ENCODE measurements around the gene PRKCG.
A peak's percentile ranks its signal among the peaks of the same experiment; 100 is the strongest.
"Not testable (repeated sequence)": the region's sequence is repeated elsewhere in the genome, so short reads cannot be mapped to it uniquely, and the experiment has no call there.

The PRKCG gene

DNA sequence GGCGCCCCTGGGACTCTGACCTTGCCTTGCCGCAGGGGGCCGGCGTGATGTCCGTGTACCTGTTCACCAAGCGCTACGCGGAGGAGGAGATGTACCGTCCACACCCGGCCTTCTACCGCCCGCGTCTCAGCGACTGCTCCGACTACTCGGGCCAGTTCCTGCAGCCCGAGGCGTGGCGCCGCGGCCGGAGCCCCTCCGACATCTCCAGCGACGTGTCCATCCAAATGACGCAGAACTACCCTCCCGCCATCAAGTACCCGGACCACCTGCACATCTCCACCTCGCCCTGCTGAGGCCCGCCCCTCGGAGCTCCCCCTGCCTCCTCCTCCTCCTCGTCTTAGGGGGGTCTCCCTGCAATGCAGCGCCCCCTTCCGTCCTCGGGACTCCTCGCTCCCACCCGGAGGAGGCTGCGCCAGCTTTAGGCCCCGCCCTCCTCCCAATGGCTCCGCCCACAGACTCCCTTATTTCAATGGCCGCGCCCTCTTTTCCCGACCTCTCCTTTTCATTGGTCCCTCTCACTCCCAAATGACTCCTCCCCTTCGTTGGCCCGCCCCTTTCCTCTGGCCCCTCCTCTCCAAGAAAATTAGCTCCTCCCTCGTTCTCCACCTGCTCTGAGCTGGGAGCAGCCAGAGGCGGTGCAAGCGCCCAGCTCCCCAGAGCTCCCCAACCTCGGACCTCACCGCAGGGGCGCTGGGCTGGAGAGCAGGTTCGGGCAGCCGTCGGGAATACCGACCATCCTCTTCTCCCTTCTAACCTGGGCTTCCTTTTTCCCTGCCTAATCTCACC, 60.2 kb downstream of the PRKCG start:
- DNase-seq (ENCODE audit: low read depth, low spot score): peak; percentile 31

DNA sequence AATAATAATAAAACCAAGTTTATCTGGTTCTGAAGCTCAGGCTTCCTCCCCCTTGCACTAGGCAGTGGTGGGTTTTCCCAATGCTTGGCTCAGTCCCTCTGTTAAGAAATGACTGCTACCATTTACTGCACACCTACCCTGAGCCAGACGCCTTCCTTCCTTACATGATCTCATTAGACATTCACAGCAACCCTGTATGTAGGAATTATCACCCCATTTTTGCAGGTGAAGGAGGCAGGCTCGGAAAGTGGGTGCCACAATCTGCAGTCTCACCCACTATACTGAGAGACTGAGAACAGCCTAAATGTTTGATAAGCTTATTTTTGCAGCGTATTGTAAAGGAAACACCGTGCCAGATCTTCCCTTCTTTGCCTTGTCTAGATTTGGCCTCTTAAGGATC, 62.4 kb downstream of the PRKCG start:
- no peak for DNase-seq (ENCODE audit: low read depth, low spot score)

DNA sequence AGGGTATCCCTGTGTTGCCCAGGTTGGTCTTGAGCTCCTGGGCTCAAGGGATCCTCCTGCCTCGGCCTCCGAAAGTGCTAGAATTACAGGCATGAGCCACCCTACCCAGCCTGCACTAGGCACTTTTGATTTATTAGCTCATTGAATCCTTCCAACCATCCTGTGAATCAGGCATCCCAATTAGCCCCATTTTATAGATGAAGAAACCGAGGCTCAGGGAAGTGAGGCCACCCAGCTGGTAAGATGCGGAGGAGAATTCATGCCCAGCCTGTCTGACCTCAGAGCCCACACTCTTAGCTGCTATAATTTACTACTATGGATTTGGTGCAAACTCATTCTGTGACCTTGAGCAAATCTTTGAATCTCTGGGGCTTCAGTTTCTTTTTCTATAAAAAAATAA, 62.9 kb downstream of the PRKCG start:
- no peak for DNase-seq (ENCODE audit: low read depth, low spot score)

DNA sequence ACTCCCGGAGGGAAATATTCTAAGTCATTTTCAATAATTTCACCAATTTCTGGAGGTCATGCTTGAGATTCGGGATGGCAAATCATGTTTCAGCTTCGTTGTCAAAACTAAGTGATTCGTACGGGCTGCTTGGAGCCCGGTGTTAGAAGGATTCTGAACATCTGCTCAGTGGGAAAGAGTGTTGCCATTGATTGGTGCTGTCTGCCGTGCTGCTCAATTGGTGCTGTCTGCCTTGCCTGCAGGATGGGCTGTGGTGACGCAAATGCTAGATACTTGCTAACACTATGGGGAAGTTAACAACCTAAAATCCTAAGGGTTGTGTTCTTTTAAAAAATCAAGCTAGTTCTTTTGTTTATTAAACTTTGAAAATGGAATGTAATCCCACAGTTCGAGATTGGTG, 63.4 kb downstream of the PRKCG start:
- no peak for DNase-seq (ENCODE audit: low read depth, low spot score)

DNA sequence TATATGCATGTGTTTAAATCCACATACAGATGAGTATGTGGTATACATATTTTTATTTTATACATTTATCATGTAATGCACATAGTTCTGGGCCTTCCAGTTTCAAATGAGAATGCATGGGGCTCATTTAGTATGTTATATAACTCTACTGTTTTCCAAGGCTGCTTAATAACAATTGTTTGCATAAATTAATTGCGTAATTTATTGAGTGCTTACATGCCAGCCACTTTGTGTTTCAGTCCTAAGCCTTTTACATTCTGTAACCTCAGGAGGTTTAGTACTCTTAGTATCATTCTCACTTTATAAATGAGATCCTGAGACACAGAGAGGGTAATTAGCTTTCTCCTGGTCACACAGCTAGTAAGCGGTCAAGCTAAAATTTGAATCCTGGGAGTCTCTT, 64.0 kb downstream of the PRKCG start:
- DNase-seq (ENCODE audit: low read depth, low spot score): no peak

DNA sequence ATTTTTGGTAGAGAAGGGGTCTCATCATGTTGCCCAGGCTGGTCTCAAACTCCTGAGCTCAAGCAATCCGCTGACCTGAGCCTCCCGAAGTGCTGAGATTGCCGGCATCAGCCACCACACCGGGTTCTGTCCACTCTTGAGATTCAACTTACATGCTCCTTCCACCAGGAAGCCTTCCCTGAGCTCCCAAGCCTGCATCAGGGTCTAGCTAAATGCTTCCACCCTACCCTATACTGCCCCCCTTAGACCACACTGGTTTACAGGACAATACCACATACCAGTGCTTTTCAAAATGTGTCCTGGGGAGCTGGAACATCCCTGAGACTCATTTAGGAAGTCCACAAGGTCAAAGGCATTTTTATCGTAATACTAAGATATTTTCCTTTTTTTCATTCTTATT, 65.6 kb downstream of the PRKCG start:
- DNase-seq (ENCODE audit: low read depth, low spot score): no peak

DNA sequence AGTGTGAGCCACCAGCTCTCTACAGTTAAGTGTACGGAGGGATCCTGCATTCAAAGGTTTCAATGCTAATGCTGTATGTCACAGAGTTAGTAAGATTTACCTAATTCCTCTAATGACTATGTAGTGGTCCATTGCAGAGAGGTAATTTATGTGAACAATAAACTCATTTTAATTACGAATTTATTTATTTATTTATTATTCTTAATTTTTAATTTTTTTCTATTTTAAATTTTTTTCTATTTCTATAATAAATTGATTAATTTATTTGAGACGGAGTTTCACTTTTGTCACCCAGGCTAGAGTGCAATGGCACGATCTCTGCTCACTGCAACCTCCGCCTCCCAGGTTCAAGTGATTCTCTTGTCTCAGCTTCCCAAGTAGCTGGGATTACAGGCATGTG, 66.6 kb downstream of the PRKCG start:
- DNase-seq (ENCODE audit: low read depth, low spot score): not testable (repeated sequence)

DNA sequence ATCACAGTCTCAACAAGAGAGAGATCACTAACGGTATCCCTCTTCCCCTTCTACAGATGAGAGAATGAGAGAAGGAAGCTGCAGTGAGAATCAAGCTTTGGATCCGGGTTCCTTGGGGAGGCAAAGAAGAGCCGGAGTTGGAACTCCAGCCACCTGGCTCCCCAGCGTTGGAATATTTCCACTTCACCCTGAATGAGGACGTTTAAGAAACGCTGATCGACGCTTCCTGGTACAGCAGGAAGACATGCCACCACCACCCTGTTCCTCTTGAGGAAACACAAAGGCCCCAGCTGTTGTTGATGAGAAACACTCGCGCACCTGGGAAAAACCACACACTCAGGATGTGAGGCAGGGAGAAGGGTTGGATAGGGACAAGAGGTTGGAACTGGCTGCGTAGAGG, 69.4 kb downstream of the PRKCG start:
- DNase-seq (ENCODE audit: low read depth, low spot score): no peak

DNA sequence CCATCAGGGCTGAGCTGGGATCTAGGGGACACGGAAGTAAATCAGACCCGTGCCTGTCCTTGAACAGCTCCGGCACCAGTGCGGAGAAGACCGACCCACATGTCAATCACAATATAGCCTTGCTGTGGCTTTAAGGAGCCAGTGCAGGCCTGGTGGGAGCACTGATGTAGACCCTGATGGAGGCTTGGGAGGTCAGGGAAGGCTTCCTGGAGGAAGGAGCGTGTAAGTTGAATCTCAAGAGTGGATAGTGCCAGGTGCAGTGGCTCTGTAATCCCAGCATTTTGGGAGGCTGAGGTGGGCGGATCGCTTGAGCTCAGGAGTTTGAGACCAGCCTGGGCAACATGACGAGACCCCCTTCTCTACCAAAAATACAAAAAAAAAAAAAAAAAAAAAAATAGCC, 70.0 kb downstream of the PRKCG start:
- DNase-seq (ENCODE audit: low read depth, low spot score): no peak

DNA sequence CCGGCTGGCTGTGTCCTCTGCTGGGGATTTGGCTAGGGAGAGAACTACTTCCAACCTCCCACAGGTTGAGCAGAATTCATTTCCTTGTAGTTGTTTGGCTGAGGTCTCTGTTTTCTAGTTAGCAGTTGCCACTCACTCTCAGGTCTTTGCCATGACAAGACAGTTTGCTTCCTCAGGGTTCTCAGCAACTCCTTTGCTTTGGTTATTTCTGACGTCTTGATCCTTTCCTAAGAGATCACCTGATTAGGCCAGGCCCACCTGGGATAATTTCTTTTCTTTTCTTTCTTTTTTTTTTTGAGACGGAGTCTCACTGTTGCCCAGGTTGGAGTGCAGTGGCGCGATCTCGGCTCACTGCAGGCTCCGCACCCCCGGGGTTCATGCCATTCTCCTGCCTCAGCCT, 71.4 kb downstream of the PRKCG start:
- no peak for DNase-seq (ENCODE audit: low read depth, low spot score)
